SKM-1 (cell line): ENCODE data around the gene HEATR5B.

Experiments used
- DNase-seq: peaks from one replicate; lab custom pipeline; 2025; ENCODE audit not compliant: unreplicated experiment; lab: John Stamatoyannopoulos, UW

HEATR5B gene

DNA sequence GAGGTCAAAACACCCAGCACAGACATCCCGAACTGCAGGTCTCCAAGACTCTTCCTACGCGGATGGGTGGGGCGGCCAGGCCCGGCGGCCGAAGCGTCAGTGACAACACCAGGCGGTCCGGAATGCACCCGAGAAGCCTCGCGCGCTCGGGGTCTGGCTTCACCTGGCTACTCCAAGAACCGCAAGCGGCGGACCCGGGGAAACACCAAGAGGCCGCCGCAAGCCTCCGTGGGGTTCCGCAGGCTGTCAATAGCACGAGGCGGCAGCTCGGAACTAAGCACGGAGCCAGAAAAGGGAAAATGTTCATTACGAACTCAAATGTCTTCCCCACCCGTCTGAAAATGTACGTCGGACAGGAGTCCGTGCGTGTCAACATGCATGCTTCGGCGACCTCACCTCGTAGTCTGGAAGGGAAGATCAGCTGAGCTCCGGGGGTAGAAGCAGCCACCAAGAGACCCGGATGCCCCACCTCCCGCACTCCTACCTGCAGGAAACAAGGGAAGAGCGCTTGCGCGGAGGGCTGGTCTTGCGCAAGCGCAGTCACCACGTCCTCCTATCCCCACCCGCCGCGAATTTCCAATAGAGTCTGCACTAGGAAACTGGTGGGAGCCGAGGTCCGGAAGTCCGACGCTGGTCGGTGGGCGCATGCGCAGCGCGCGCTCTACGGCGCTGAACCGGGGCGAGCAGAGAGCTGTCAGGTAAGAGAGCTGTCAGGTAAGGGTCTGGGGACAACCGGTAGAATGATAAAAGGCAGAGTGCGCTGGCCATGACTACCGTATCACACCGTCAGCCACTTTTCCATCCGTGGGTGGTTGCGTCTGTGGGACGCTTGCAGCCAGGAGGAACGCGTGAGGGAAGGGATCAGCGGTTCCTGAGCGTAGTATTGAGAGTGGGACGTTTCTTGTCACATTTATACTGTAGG lies at the start of gene HEATR5B, which contains the start of gene GPATCH11:
Gene HEATR5B, minus strand, starts transcription at position 500 of the 922 bp plus-strand sequence. CDS start 958 bp downstream, outside the sequence.
Gene GPATCH11, plus strand, starts transcription at position 646 of the 922 bp plus-strand sequence. CDS start 3,864 bp downstream, outside the sequence.
- DNase-seq, result peak; percentile 95

DNA sequence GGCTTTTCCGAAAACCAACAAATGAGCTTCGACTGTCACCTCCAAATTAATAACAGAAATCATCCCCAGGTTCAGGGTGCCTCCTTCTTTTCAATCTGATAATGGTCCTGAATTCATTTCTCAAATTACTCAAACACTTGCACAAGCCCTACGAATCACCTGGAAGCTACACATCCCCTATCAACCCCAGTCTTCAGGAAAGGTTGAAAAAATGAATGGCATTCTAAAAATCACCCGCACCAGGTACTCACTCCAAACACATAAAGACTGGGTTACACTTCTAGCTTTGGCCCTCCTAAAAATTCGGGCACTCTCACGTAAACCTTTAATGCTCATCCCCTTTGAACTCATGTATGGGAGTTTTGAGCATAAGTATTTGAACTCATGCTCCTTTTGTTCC lies 48.7 kb upstream of the HEATR5B start:
- no peak for DNase-seq

DNA sequence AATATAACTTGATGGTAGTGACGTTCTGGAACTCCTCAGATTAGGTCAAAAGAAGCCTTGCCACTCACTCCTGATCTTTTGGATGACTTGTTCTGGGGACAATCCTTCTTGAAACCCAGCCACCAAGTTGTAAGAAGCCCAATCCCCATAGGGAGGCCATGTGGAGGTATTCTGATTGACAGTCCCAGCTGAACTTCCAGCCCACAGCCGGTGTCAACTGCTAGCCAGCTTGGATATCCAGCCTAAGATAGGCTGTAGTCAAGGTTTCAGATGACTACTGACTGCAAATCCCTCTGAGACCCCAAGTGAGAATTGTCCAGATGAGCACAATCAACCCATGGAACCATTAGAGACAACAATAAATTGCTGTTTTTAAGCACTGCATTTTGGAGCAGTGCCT lies 41.2 kb upstream of the HEATR5B start:
- no peak for DNase-seq

DNA sequence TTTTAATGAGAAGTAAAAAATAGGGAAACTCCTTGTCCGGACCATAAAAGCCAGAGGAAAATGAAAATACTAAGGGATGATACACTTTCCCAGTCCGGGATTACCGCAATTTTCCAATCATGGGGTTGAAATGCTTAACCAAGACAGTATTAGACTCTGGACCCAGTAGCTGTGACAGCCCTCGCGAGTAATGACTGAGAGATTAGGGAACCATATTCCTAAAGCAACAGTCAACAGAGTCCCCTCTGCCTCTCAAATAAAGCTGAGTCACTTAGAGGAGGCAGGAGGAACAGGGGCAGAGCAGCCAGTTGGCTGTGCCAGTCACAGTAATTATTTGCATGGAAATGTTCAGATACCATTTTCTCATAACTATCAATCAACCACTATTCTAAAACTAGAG lies 35.0 kb upstream of the HEATR5B start:
- DNase-seq, result no peak

DNA sequence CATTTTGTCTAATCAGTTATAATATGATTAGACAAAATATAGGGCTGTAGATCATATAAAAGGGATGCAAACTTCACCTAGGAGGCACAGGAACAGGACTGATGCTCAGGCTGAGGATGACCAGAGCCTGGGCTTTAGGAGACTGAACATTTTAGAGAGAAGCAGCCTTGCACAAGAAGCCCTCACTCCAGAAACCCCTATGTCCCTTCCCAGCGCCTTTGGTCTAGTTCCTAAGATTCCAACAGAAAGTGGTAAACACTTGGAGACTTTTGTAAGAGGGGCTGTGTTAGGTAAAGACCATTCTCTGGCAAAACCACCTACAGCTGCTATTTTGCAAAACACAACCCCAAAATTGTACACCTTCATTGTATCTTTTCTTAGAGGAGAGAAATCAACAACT lies 33.4 kb upstream of the HEATR5B start:
- no peak for DNase-seq

DNA sequence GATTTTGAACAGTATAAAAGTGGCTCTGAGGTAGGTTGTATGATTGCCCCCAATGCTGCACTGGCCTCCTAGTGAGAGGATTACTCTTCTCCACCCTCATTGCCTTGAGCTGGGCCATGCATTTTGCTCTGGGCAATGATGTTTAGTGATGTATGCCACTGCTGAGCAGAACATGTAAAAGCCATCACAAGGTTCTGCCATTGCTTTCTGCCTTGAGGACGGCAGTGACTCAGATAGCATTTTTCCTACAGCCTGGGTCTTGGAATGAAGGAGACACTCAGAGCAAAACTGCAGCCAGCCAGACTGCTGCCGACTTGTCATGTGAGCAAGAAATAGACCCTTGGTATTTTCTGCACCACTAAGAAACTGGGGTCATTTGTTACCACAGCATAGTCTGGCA lies 27.8 kb upstream of the HEATR5B start:
- no peak for DNase-seq

DNA sequence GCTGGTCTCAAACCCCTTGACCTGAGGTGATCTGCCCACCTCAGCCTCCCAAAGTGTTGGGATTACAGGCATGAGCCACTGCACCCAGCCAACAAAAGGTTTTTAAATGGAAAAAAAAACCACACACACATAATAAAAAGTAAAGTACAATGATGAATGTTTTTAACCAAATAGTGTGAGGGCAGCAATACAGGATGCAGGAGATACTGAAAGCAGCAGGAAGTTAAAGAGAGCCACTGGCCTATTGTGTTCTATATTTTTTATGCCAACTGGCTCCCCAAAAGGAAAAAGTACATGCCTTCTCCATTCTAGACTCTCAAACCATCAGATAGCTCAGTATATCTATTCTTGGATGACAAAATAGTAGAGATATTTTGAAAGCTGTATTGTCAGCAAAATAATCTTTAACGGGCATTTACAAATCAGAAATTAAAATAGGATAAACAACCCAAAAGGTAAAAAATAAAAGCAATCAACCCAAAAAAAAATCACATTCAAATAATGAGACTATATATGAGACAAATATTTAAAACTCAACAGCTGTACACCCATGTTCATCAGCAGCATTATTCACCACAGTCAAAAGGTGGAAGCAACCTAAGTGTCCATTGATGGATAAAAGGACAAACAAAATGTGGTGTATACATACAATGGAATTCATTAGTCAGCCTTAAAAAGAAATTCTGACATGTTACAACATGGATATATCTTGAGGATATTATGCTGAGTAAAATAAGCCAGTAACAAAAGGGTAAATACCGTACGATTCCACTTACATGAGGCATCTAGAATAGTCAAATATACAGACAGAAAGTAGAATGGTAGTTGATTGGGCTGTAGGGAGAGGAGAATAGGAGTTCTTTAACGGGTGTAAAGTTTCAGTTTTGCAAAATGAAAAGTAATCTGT lies 26.4 kb upstream of the HEATR5B start:
- DNase-seq, result no peak

DNA sequence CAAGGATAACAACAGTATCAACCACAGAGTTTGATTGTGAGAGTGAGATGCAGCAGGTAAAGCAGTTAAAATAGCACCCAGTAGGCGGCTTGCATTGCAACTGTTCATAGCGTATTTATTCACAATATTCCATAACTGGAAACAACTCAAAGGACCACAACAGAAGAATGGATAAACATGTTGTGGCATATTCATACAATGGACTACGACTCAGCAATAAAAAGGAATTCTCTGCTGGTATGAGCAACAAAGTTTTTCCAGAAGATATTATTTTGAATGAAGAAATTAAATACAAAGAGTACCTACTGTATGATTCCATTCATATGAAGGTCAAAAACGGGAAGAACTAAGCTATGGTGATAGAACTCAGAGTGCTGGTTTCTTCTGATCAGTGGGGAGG lies 25.4 kb upstream of the HEATR5B start:
- no peak for DNase-seq

DNA sequence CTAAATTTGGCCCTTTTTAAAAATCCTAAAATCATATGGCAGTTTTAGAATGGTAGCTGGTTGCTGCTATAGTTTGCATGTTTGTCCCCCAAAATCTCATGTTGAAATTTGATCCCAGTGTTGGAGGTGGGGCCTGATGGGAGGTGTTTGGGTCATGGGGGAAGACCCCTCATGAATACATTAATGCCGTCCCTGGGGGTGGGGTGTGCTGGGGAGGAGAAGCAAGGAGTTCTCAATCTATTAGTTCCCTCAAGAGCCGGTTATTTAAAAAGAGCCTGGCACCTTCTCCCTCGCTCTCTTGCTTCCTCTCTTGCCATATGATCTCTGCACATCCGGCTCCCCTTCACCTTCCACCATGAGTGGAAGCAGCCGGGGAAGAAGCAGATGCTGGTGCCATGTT lies 21.0 kb upstream of the HEATR5B start:
- no peak for DNase-seq

DNA sequence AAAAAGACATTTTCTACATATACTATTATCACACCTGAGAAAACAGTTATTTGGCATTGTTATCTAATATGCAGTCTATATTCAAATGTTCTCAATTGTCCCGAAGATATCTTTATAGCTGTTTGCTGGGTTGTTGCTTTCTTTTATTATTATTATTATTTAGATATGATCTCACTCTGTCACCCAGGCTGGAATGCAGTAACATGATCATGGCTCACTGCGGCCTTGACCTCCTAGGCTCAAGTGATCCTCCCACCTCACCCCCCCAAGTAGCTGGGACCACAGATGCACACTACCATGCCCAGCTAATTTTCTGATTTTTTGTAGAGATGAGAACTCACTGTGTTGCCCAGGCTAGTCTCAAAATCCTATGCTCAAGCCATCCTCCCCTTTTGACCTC lies 20.0 kb upstream of the HEATR5B start:
- DNase-seq, result no peak

DNA sequence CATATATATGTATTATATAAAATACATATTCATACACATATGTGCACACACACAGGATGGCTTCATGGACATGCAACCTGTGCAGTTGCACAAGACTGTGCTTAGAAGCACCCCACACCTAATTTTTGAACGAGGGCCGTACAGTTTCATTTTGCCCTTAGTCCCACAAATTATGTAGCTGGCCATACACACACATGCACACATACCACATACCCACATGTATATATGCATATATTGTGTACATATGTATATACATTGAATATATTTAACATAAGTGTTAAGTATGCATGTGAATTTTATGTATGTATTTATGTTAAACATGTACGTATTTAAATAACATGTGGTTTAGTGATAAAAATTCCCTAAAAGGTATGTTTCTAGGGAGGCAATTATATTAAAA lies 18.4 kb upstream of the HEATR5B start:
- no peak for DNase-seq

DNA sequence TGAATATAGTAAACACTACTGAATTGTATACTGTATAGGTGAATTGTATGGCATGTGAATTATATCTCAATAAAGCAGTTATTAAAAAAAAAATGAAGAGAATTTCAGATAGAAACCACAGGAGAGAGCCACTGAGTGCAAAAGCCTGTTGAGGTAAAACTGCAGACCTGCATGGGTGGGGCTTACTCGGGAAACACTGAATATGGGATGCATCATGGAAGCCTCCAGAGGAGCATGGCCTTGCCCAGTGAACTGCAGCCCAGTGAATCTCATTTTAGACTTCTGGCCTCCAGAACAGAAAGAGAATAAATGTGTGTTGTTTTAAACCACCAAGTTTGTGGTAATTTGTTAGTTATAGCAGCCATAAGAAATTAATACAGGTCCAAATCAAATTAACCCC lies 15.9 kb upstream of the HEATR5B start:
- DNase-seq, result no peak

DNA sequence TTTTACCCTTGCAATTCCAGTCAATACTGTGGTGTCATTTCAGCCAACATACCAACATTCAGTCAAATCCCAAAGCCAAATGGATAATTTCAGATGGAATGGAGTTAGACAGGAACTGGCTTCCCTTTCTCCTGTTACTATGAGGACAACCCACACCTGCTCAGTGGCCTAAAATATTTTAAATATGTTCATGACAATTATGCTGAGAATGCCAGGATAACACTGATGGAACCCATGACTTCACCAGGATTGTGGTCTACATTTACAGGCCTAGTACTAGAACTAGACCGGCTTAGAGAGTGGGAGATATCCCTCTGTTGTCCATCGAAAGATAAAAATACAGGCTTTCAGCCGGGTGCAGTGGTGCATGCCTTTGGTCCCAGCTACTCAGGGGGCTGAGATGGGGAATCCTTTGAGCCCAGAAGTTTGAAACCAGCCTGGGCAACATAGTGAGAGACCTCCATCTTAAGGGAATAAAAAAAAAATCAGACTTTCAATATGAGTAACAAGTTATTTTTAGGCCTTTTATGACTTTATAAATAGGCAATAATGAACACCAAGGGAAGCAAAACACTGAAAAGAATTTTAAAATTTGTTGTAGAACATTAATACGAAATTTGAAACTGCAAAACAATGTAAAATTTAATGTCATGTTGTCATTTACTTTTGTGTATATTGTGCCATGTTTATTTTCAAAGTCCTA lies 14.4 kb upstream of the HEATR5B start:
- DNase-seq, result no peak

DNA sequence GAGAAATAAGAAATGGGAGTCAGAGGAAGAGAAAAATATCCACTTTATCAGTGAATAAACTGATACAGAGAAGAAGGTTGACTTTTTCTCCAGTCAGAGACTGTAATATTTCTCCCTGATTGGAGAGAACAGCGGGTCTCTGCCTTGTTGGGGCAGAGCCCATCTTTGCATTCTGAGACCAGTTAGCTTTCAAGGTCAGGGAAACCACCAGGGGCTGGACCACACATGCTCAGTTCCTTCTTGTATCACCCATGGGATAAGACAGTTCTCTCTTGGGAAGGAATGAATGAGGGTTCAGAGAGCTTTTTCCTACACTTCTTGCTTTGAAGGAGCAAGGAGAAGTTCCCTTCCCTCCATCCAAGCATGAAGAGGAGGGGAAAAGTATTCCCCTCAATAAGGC lies 12.4 kb upstream of the HEATR5B start:
- DNase-seq, result no peak

DNA sequence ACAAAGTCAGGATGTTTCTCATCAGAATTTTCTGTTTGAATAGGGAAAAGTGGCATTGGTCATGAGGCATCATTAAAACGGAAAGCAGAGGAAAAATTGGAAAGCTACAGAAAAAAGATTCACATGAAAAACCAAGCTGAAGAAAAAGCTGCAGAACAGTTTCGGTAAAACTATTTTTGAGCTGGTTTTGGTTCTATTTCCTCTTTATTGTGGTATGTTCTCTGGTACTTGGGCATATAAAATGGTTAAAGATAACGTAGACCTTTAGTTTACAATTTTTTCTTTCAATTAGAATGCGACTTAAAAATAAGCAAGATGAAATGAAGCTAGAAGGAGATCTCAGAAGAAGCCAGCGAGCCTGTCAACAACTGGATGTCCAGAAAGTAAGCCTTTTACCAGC lies 7.7 kb upstream of the HEATR5B start:
- DNase-seq, result no peak

DNA sequence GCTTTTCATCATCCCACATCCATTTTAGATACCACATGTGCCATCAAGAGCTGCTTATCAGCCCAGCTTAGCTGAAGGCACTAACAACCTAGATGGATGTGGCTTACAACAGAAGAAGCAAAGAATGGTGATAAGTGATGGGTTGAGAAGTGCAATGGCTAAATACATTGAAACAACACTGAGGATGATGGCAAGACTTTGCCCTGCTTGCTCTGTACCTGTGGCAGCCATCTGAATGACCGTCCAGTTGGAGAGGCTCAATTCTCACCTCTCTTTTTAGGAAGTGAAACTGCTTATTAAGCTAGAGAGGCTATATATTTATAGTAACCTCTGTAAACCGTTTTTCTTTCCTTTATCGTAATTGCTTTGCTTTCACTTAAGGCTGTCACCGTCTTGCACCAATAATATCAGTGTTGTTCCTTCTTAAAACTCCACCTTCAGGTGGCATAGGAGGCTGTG lies 5.9 kb upstream of the HEATR5B start:
- no peak for DNase-seq

DNA sequence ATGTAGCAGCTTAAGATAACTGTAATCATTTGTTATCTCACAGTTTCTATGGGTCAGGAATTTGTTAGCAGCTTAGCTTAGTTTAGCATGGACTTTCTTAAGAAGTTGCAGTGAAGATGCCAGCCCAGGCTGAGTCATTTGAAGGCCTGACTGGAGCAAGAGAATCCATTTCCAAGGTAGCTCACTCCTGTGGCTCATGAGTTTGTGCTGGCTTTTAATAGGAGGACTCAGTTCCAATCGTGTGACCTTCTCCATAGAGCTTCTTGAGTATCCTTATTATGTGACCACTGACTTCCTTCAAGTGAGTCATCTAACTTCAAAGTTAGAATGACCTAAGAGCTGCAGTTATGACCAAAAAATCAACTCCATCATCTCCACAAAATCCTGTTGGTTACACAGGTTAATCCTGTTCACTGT lies 1.6 kb upstream of the HEATR5B start:
- no peak for DNase-seq

DNA sequence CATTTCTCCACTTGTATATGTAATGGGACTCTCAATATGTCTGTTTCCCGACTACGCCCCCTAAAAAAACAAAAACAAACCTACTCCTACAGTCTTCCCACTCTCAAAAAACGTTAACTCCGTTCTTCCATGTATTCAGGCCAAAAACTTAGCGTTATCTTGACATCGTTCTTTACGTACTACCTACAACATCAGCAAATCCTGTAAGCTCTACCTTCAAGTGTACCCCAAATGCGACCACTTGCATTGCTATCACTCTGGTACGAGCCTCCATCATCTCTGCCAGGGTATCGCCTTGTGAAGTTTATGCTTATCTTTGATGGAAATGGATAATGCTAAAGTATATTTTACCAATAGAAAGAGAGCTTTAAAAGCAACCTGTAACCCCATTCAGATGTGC lies 625 bp upstream of the HEATR5B start:
- no peak for DNase-seq

DNA sequence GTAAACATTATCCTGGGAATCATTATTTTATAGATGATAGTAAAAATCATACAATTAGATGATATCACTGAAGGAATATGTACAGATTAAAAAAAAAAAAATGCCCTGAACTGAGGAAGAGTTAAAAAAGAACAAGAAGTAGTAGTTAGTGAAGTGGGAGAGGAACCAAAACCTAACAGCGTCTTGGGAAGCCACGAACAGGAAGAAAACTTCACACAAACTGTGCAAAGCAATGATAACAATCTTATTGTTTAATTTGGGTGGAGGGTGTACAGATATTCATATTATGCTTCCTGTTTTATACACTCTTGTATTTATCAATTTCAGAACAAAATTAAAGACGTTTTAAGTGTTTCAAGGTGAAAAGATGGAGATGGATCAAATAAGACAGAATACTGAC lies 3.5 kb downstream of the HEATR5B start:
- DNase-seq, result no peak

DNA sequence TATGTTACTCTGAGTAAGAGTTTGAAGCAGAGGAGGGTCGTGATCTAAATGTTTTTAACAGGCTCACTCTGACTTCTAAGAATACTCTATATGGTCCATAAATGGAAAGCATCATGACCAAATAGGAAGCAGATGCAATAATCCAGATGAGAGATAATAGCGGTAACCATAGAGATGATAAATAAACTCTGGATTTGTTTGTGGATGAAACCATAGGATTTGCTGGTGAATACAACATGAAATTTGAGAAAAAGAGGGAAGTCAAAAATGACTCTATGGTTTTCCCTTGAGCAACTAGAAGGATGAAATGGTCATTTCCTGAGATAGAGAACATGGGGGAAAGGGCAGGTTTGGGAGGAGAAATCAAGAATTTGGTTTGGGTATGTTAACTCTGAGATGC lies 3.9 kb downstream of the HEATR5B start:
- DNase-seq, result no peak

DNA sequence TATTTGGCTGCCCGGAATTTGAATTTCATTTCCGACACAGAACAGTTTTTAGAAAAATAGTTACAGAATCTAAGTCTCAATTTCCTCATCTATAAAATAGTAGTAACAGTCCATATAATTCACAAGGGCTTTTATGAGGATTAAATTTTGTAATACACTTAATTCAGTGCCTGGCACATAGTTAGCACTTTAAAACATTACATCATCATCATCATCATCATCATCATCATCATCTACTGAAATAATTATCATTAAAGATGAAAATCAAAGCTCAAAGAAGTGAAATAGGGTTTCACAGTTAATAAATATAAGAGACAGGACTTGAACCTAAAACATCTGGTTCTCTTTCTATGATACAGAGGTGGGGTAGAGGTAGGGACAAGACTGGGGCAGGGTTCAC lies 13.2 kb downstream of the HEATR5B start:
- DNase-seq, result no peak
